ENCODE measurements around the gene PRKD2.

- TF ChIP-seq CTCF (conservative IDR thresholded peaks at IDR 0.05; ENCODE audit: low read depth, low read length): no peak
- TF ChIP-seq EZH2 (IDR thresholded peaks at IDR 0.05; ENCODE audit: borderline replicate concordance, low read depth, low read length, poor library complexity, severe bottlenecking): no peak
Observed at GRCh38 chr19:46634656-46635218, 82.2 kb downstream of the PRKD2 start.

Data from A673 (cell line).